ENCODE measurements around the gene FBXO42. TPM values are rescaled to one million over a fixed set of nuclear protein-coding genes. Genes with fewer than 3 reads are reported as not detected.

Gene FBXO42
- total RNA-seq: 21.0 TPM
- long read RNA-seq, full-length matches to known transcripts: 31 of 62 reads
- long read RNA-seq, partial matches to known transcripts: 7 of 62 reads
- long read RNA-seq, other reads (novel, unspliced or antisense): 24 of 62 reads

DNA sequence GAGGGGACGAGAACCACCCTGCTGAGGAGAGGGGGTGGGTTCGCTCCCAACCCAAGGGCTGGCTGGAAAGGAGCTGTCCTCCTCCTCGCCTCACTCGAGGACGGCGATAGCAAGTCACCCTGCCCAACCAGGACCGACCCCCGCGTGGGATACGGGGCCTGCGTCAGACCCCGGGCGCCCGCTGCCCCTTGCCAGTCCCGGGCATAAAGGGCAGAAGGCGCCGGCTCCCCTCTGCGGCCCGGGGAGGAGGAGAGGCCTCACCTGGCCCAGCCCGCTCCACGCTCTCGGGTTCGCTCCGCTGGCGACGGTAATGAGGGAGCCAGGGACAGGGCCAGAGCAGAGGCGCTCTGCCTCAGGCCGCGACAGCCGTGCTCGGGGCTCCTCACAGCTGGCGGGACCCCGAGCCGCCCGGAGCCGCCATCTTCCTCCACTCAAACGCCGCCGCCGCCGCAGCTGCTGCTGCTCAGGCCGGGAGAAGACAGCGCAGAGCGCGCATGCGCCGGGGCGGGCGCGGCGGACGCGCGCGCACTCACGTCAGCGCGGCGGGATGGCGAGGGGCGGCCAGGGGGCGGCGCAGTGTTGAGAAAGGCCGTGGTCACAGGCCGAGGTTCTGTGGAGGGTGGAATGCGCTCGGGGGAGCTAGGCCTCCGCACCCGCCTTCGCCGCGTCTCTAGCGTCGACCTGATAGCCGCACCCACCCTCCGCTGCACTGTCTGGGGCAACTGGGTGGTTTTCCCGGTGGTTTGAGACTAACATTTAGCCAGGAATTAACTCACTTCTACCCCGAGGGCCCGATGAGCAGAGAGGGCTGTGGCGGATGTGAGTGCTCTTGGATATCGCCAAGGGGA lies at the start of gene FBXO42:
Gene FBXO42 (minus strand): TSS at position 487 of the 848 bp plus-strand sequence. CDS start 37,062 bp downstream, outside the sequence.
- DNase-seq: peak; percentile 96
- H3K9me3 ChIP-seq: no peaks in the 10 kb centered on the region
- no peaks in the 10 kb centered on the region for H3K27me3 ChIP-seq
- peak within 1 kb of the TSS; percentile 96 for H3K4me3 ChIP-seq
- H3K27ac ChIP-seq: peak within 1 kb of the TSS; percentile 89
- intact Hi-C loops (cut with DNase I): no loop called here
- peaks cover 33% of the 10 kb centered on the region for H3K4me1 ChIP-seq
- no peaks in the 10 kb centered on the region for H3K36me3 ChIP-seq
- TF ChIP-seq, protein P1, sequence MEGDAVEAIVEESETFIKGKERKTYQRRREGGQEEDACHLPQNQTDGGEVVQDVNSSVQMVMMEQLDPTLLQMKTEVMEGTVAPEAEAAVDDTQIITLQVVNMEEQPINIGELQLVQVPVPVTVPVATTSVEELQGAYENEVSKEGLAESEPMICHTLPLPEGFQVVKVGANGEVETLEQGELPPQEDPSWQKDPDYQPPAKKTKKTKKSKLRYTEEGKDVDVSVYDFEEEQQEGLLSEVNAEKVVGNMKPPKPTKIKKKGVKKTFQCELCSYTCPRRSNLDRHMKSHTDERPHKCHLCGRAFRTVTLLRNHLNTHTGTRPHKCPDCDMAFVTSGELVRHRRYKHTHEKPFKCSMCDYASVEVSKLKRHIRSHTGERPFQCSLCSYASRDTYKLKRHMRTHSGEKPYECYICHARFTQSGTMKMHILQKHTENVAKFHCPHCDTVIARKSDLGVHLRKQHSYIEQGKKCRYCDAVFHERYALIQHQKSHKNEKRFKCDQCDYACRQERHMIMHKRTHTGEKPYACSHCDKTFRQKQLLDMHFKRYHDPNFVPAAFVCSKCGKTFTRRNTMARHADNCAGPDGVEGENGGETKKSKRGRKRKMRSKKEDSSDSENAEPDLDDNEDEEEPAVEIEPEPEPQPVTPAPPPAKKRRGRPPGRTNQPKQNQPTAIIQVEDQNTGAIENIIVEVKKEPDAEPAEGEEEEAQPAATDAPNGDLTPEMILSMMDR (IDR thresholded peaks at IDR 0.05): peak; percentile 51
- ATAC-seq: peak; percentile 98

DNA sequence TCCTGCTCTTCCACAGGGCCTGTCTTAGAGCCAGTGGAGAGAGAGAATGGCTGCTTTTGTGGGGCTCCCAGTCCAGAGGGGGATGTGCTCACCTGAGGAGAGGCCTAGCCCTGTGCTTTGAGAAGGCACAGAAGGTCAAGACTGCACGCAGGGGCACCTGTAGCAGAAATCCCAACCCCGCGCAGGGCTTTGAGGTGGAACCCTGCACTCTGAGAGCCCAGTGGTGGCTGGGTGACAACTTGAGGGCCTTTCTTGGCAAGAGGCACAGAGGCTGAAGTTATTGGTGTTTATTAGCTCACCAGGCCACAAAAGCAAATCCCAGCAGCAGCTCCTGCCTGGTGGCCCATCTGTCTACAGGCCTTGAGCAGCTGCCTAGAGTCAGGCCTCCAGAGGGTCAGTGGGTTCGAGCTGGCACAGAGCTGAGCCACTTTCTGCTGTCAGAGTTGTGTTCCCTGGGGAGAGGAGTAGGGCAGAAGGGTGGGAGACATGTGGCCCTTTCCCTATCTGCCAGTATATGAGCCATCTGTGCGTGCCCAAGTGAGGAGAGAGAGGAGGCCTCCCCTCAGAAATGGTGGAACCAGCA lies 46.2 kb upstream of the FBXO42 start:
- Histone ChIP-seq H3K36me3 (peaks cover 51% of the 10 kb centered on the region), H3K27me3 (no peaks in the 10 kb centered on the region), H3K27ac (no peak overlapping the region), H3K4me1 (peaks cover 10% of the 10 kb centered on the region), H3K9me3 (no peaks in the 10 kb centered on the region), H3K4me3 (no peak overlapping the region)
- no peak for DNase-seq
- no peak for ATAC-seq
- TF ChIP-seq, protein P1 (IDR thresholded peaks at IDR 0.05): no peak
- intact Hi-C loops (cut with DNase I): no loop called here

DNA sequence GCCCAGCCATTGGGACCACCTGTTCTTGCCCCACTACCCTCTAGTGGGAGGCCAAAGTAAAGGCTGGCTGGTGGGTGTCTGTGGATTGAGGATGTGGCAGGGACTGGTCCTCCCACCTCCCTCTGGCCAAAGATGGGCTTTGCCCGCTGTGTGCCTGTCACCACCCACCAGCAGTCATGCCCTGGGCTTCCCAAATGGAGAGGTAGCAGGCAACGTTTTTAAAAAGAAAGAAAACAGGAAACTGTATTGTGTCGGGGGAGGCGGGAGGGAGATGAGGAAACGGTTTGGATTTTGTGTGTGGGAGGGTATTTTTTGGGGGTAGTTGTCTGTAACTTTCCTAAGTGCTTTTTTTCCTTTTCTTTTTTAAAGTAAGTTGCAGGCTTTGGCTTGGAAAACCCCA lies 44.8 kb upstream of the FBXO42 start:
- TF ChIP-seq, protein P1 (IDR thresholded peaks at IDR 0.05): no peak
- peaks cover 14% of the 10 kb centered on the region for H3K4me1 ChIP-seq
- peak; percentile 61 for ATAC-seq
- H3K4me3 ChIP-seq: no peak overlapping the region
- no peak overlapping the region for H3K27ac ChIP-seq
- no peak for DNase-seq
- intact Hi-C loops (cut with DNase I): no loop called here
- H3K9me3 ChIP-seq: no peaks in the 10 kb centered on the region
- H3K27me3 ChIP-seq: no peaks in the 10 kb centered on the region
- peaks cover 55% of the 10 kb centered on the region for H3K36me3 ChIP-seq

DNA sequence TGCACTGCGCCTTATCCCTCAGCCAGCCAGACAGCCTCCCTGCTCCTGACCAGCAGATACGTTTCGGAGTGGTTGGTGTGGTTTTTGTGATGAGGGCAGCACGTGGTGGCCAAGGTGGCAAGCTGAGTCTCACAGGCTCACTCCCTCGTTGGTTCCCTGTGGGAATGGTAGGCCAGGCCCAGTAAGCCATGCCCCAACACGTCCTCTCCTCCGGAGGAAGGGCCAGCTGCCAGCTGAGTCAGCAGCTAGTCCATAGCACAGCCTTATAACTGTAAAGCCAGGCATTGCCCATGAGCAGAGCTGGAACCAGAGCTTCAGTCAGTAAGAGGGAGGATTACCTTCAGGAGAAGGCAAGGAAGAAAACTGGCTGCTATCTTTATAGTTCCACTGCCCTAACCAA lies 44.3 kb upstream of the FBXO42 start:
- no peak overlapping the region for H3K27ac ChIP-seq
- no peak for ATAC-seq

DNA sequence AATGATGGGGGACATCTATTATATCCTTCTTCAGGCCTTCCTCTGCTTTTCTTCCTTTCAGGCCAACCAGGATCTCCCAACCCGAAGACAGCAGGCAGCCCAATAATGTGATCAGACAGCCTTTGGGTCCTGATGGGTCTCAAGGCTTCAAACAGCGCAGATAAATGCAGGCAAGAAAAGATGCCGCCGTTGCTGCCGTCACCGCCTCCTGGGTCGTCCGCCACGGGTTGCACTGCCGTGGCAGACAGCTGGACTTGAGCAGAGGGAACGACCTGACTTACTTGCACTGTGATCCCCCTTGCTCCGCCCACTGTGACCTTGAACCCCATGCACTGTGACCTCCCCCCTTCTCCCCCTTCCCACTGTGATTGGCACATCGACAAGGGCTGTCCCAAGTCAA lies 42.7 kb upstream of the FBXO42 start:
- ATAC-seq (no peak), DNase-seq (no peak)
- Histone ChIP-seq H3K9me3 (no peaks in the 10 kb centered on the region), H3K27ac (no peak overlapping the region), H3K4me1 (peaks cover 24% of the 10 kb centered on the region), H3K36me3 (peaks cover 55% of the 10 kb centered on the region), H3K27me3 (no peaks in the 10 kb centered on the region), H3K4me3 (no peak overlapping the region)
- intact Hi-C loops (cut with DNase I): no loop called here
- TF ChIP-seq, protein P1 (IDR thresholded peaks at IDR 0.05): no peak

More for the DNA sequence above, 44.3 kb upstream of the FBXO42 start:
- intact Hi-C loops (cut with DNase I): no loop called here
- Histone ChIP-seq H3K4me1 (peaks cover 20% of the 10 kb centered on the region), H3K27me3 (no peaks in the 10 kb centered on the region), H3K4me3 (no peak overlapping the region), H3K36me3 (peaks cover 55% of the 10 kb centered on the region), H3K9me3 (no peaks in the 10 kb centered on the region)
- no peak for DNase-seq
- TF ChIP-seq, protein P1 (IDR thresholded peaks at IDR 0.05): no peak

All from upper lobe of right lung (tissue), 1 donor.